C4-2B (cell line): Measurements from ENCODE around the gene GSTA2.

Experiments
- ZFX ChIP-seq: fragments of 450-650 bp; IDR thresholded peaks from 2 replicates; pipeline ENCODE4 v1.6.1; 2017
- TF ChIP-seq, protein P1 (sequence below): fragments of 450-650 bp; conservative IDR thresholded peaks from 2 replicates; pipeline ENCODE4 v1.5.1; 2017; ENCODE audit warnings: mild to moderate bottlenecking

GRCh38 chr6:52759085-52759484, 4.2 kb downstream of the GSTA2 start:
- TF ChIP-seq, protein P1, sequence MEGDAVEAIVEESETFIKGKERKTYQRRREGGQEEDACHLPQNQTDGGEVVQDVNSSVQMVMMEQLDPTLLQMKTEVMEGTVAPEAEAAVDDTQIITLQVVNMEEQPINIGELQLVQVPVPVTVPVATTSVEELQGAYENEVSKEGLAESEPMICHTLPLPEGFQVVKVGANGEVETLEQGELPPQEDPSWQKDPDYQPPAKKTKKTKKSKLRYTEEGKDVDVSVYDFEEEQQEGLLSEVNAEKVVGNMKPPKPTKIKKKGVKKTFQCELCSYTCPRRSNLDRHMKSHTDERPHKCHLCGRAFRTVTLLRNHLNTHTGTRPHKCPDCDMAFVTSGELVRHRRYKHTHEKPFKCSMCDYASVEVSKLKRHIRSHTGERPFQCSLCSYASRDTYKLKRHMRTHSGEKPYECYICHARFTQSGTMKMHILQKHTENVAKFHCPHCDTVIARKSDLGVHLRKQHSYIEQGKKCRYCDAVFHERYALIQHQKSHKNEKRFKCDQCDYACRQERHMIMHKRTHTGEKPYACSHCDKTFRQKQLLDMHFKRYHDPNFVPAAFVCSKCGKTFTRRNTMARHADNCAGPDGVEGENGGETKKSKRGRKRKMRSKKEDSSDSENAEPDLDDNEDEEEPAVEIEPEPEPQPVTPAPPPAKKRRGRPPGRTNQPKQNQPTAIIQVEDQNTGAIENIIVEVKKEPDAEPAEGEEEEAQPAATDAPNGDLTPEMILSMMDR, result no peak
- TF ChIP-seq ZFX, result no peak
